ENCODE data around the gene CNTD1.

The CNTD1 gene

GRCh38 chr17:42773290-42774035, 25.2 kb upstream of the CNTD1 start, which contains the start of gene VPS25:
TSS of gene VPS25 (plus strand) at chr17:42773449. CDS start at chr17:42773476, 27 bp downstream.
- H3K4me3 Mint-ChIP-seq, result peak within 1 kb of the TSS; percentile 99

GRCh38 chr17:42774066-42774745, 24.5 kb upstream of the CNTD1 start:
- peaks cover 21% of the 10 kb centered on the region for H3K4me1 Mint-ChIP-seq (ENCODE audit: low read depth)
- no peaks in the 10 kb centered on the region for H3K9me3 Mint-ChIP-seq (ENCODE audit: low read depth)
- peak overlapping the region; percentile 99 for H3K4me3 Mint-ChIP-seq
- peaks cover 9% of the 10 kb centered on the region for H3K36me3 Mint-ChIP-seq
- peak overlapping the region; percentile 97 for H3K27ac Mint-ChIP-seq
- no peaks in the 10 kb centered on the region for H3K27me3 Mint-ChIP-seq

More at GRCh38 chr17:42773290-42774035, 25.2 kb upstream of the CNTD1 start, which contains the start of gene VPS25:
- Mint-ChIP-seq H3K27ac (peak within 1 kb of the TSS; percentile 97), H3K27me3 (no peaks in the 10 kb centered on the region), H3K9me3 (ENCODE audit: low read depth) (no peaks in the 10 kb centered on the region), H3K4me1 (ENCODE audit: low read depth) (peaks cover 21% of the 10 kb centered on the region), H3K36me3 (peaks cover 8% of the 10 kb centered on the region)

- H3K27ac Mint-ChIP-seq, result no peak overlapping the region
- peak overlapping the region; percentile 99 for H3K4me3 Mint-ChIP-seq
- no peaks in the 10 kb centered on the region for H3K9me3 Mint-ChIP-seq (ENCODE audit: low read depth)
- H3K4me1 Mint-ChIP-seq (ENCODE audit: low read depth), result peaks cover 21% of the 10 kb centered on the region
- H3K27me3 Mint-ChIP-seq, result no peaks in the 10 kb centered on the region
- H3K36me3 Mint-ChIP-seq, result peaks cover 11% of the 10 kb centered on the region
Measured at GRCh38 chr17:42775534-42776098, 23.0 kb upstream of the CNTD1 start.

GRCh38 chr17:42778570-42778969, 20.1 kb upstream of the CNTD1 start:
- Mint-ChIP-seq H3K27ac (no peak overlapping the region), H3K4me3 (no peak overlapping the region), H3K27me3 (peaks cover 12% of the 10 kb centered on the region), H3K4me1 (ENCODE audit: low read depth) (peaks cover 21% of the 10 kb centered on the region), H3K9me3 (ENCODE audit: low read depth) (no peaks in the 10 kb centered on the region), H3K36me3 (peaks cover 11% of the 10 kb centered on the region)

- Mint-ChIP-seq H3K9me3 (ENCODE audit: low read depth) (no peaks in the 10 kb centered on the region), H3K4me1 (ENCODE audit: low read depth) (peaks cover 20% of the 10 kb centered on the region), H3K4me3 (no peak overlapping the region), H3K27ac (no peak overlapping the region), H3K27me3 (peaks cover 14% of the 10 kb centered on the region), H3K36me3 (peaks cover 11% of the 10 kb centered on the region)
Measured at GRCh38 chr17:42779304-42779935, 19.2 kb upstream of the CNTD1 start.

- peak within 1 kb of the TSS; percentile 46 for H3K4me3 Mint-ChIP-seq
- no peaks in the 10 kb centered on the region for H3K9me3 Mint-ChIP-seq (ENCODE audit: low read depth)
- no peak within 1 kb of the TSS for H3K27ac Mint-ChIP-seq
- peaks cover 11% of the 10 kb centered on the region for H3K36me3 Mint-ChIP-seq
- peaks cover 25% of the 10 kb centered on the region for H3K4me1 Mint-ChIP-seq (ENCODE audit: low read depth)
- peaks cover 19% of the 10 kb centered on the region for H3K27me3 Mint-ChIP-seq
Measured at GRCh38 chr17:42779936-42780850, 18.5 kb upstream of the CNTD1 start, which contains the start of gene WNK4. TSS of gene WNK4 (plus strand) at chr17:42780610. CDS start at chr17:42780699, 89 bp downstream.

GRCh38 chr17:42780851-42781638, 17.6 kb upstream of the CNTD1 start:
- H3K27me3 Mint-ChIP-seq, result peaks cover 25% of the 10 kb centered on the region
- peaks cover 11% of the 10 kb centered on the region for H3K36me3 Mint-ChIP-seq
- no peaks in the 10 kb centered on the region for H3K9me3 Mint-ChIP-seq (ENCODE audit: low read depth)
- H3K27ac Mint-ChIP-seq, result no peak overlapping the region
- H3K4me1 Mint-ChIP-seq (ENCODE audit: low read depth), result peaks cover 30% of the 10 kb centered on the region
- H3K4me3 Mint-ChIP-seq, result peak overlapping the region; percentile 46

GRCh38 chr17:42781639-42782165, 17.0 kb upstream of the CNTD1 start:
- peaks cover 30% of the 10 kb centered on the region for H3K4me1 Mint-ChIP-seq (ENCODE audit: low read depth)

GRCh38 chr17:42782166-42783061, 16.2 kb upstream of the CNTD1 start:
- Mint-ChIP-seq H3K27me3 (peaks cover 26% of the 10 kb centered on the region), H3K27ac (no peak overlapping the region), H3K9me3 (ENCODE audit: low read depth) (no peaks in the 10 kb centered on the region), H3K4me3 (no peak overlapping the region), H3K36me3 (peaks cover 11% of the 10 kb centered on the region), H3K4me1 (ENCODE audit: low read depth) (peaks cover 30% of the 10 kb centered on the region)

More at GRCh38 chr17:42781639-42782165, 17.0 kb upstream of the CNTD1 start:
- H3K27ac Mint-ChIP-seq, result no peak overlapping the region
- no peak overlapping the region for H3K4me3 Mint-ChIP-seq
- peaks cover 26% of the 10 kb centered on the region for H3K27me3 Mint-ChIP-seq
- peaks cover 11% of the 10 kb centered on the region for H3K36me3 Mint-ChIP-seq
- H3K9me3 Mint-ChIP-seq (ENCODE audit: low read depth), result no peaks in the 10 kb centered on the region

- Mint-ChIP-seq H3K4me1 (ENCODE audit: low read depth) (peaks cover 30% of the 10 kb centered on the region), H3K4me3 (peak overlapping the region; percentile 0), H3K27me3 (peaks cover 30% of the 10 kb centered on the region), H3K9me3 (ENCODE audit: low read depth) (no peaks in the 10 kb centered on the region), H3K27ac (no peak overlapping the region), H3K36me3 (peaks cover 6% of the 10 kb centered on the region)
Measured at GRCh38 chr17:42783062-42783790, 15.4 kb upstream of the CNTD1 start.

- Mint-ChIP-seq H3K4me1 (ENCODE audit: low read depth) (peaks cover 30% of the 10 kb centered on the region), H3K36me3 (peaks cover 2% of the 10 kb centered on the region), H3K4me3 (no peak overlapping the region), H3K27me3 (peaks cover 30% of the 10 kb centered on the region), H3K27ac (no peak overlapping the region), H3K9me3 (ENCODE audit: low read depth) (no peaks in the 10 kb centered on the region)
Measured at GRCh38 chr17:42783791-42784138, 14.9 kb upstream of the CNTD1 start.

- H3K4me1 Mint-ChIP-seq (ENCODE audit: low read depth), result peaks cover 30% of the 10 kb centered on the region
- no peaks in the 10 kb centered on the region for H3K9me3 Mint-ChIP-seq (ENCODE audit: low read depth)
- H3K4me3 Mint-ChIP-seq, result peak overlapping the region; percentile 30
- H3K27me3 Mint-ChIP-seq, result peaks cover 30% of the 10 kb centered on the region
- H3K27ac Mint-ChIP-seq, result no peak overlapping the region
- peaks cover 2% of the 10 kb centered on the region for H3K36me3 Mint-ChIP-seq
Measured at GRCh38 chr17:42784409-42784808, 14.3 kb upstream of the CNTD1 start.

Measured in activated naive CD8-positive, alpha-beta T cell (primary cell).